GM13977 (cell line): ENCODE results near the gene TTC36.

Experiments
- DNase-seq: peaks from one replicate; pipeline ENCODE4 v3.0.0; 2012; ENCODE audit warnings: low spot score
- in situ Hi-C: fragments of 300-500 bp; cut with MboI; formaldehyde crosslinking; loops from one replicate; pipeline ENCODE4 v1.12.0; 2022; ENCODE audit warnings: low sequenced_read_pairs, low pct_unique_long_range_greater_than_20kb, mixed read lengths, inconsistent platforms; ENCODE audit not compliant: unreplicated experiment
- TF ChIP-seq, protein P1 (sequence below): IDR thresholded peaks from 2 replicates; pipeline ENCODE4 v1.5.1; 2012; ENCODE audit warnings: mild to moderate bottlenecking, control low read depth; ENCODE audit not compliant: insufficient read depth; ENCODE audit errors: extremely low read depth, missing control alignments

Gene TTC36

DNA sequence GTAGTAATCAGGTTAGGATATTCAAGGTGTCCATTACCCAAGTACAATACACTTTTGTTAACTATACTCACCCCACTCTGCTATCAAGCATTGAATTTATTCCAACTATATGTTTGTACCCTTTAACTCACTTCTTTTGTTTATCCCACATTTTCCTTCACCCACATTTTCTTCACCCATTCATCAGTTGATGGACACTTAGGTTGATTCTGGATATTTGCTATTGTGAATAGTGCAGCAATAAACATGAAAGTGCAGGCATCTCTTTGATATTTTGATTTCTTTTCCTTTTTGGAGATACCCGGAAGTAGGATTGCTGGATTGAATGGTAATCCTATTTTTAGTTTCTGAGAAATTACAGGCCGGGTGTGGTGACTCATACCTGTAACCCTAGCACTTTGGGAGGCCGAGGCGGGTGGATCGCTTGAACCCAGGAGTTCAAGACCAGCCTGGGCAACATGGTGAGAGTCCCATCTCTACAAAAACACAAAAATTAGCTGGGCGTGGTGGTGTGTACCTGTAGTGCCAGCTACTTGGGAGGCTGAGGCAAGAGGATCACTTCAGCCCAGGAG is 10.2 kb downstream of the TTC36 start:
- TF ChIP-seq, protein P1, sequence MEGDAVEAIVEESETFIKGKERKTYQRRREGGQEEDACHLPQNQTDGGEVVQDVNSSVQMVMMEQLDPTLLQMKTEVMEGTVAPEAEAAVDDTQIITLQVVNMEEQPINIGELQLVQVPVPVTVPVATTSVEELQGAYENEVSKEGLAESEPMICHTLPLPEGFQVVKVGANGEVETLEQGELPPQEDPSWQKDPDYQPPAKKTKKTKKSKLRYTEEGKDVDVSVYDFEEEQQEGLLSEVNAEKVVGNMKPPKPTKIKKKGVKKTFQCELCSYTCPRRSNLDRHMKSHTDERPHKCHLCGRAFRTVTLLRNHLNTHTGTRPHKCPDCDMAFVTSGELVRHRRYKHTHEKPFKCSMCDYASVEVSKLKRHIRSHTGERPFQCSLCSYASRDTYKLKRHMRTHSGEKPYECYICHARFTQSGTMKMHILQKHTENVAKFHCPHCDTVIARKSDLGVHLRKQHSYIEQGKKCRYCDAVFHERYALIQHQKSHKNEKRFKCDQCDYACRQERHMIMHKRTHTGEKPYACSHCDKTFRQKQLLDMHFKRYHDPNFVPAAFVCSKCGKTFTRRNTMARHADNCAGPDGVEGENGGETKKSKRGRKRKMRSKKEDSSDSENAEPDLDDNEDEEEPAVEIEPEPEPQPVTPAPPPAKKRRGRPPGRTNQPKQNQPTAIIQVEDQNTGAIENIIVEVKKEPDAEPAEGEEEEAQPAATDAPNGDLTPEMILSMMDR, result no peak
- in situ Hi-C loops, result no loop called here
- DNase-seq, result no peak

GRCh38 chr11:118544010-118544646 is 16.9 kb downstream of the TTC36 start:
- in situ Hi-C loops, result no loop called here
- TF ChIP-seq, protein P1, result no peak
- DNase-seq, result no peak

DNA sequence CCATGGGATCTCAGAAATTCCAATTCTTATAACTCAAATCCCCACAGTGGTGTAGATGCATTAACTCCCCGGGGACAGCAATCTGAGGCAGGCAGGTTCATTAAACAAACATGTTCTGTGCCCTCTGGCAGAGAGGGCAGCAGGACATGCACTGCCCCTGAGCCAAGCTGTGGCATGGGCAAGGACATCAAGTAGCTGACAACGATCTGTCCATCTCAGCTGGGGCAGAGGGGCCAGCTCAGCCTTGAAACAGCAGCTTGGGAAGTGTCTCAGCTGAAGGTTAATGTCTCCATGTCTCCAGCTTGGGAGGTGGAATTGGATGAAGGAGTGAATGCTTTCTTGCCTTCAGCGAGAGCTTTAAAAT is 17.4 kb downstream of the TTC36 start:
- DNase-seq, result no peak
- TF ChIP-seq, protein P1, result no peak
- in situ Hi-C loops, result no loop called here

DNA sequence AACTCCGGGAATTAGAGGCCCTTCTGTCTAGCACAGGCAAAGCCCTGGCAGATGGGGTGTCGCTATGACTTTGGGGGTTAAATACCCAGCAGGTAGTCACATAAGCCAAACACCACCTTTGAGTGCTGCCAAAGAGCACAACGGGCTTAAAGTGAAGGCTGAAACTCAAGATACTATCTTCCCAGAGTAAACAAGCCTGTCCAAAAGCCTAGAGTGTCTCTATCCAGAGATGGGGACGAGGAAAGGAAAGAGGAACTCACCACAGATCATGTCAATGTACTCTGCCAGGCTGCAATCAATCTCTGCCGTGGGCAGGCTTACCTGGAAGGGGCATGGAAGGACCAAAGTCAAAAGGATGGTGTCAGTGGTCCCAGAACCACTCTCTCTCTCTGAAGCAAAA is 18.3 kb downstream of the TTC36 start:
- in situ Hi-C loops, result no loop called here
- TF ChIP-seq, protein P1, result no peak

DNA sequence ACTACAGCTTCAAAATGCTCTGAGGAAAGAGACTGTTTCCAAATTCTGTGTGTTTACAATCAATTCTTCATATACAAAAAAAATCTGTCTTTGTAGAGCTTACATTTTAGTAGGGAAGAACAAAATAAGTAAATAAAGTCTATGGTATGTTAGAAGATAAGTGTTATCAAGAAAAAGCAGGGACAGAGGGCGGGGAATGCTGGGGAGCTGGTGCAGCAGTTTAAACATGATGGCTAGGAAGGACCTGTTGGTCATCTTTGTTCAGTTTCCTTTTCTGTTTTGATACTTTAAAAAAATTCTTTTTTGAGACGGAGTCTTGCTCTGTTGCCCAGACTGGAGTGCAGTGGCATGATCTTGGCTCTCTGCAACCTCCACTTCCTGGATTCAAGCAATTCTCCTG is 19.9 kb downstream of the TTC36 start:
- TF ChIP-seq, protein P1, result no peak
- DNase-seq, result no peak
- in situ Hi-C loops, result no loop called here

More for the DNA sequence above, 18.3 kb downstream of the TTC36 start:
- no peak for DNase-seq

- in situ Hi-C loops, result no loop called here
- DNase-seq, result no peak
- TF ChIP-seq, protein P1, result no peak
Observed at GRCh38 chr11:118552341-118552740, 25.1 kb downstream of the TTC36 start.
